ENCODE data around the gene NCAPG2.

NCAPG2 gene

DNA sequence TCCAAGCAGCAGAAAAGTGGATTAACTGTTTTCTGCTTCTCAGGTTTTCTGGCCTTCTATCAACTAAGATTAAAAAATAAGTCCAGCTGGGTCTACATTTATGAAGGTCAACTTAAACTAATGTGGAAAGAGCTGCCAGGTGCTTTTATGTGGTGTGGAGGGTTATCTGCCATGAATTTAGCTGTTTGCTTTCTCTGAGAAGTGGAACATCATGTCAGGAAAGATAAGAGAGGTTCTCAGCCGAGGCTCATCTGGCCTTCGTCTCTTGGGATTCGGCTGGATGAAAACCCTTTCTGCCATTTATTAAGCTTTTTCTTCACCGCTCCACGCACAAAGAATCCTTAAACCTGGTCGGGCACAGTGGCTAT lies 122.5 kb downstream of the NCAPG2 start:
- Histone ChIP-seq H3K4me1 (ENCODE audit: control insufficient read depth, insufficient read depth, low read length) (no peaks in the 10 kb centered on the region), H3K27ac (ENCODE audit: insufficient read depth, low read depth, low read length, poor library complexity, severe bottlenecking) (no peak overlapping the region), H3K4me3 (ENCODE audit: insufficient read depth, low read depth, low read length) (no peak overlapping the region), H3K36me3 (ENCODE audit: control insufficient read depth, insufficient read depth, low read length) (no peaks in the 10 kb centered on the region), H3K9me3 (ENCODE audit: control insufficient read depth, low read length) (peaks cover 7% of the 10 kb centered on the region), H3K27me3 (ENCODE audit: control insufficient read depth, insufficient read depth, low read length, poor library complexity, severe bottlenecking) (no peaks in the 10 kb centered on the region)
- WGBS, 2 experiments: 82 to 84% methylated on average over 6 of the region's 6 CpGs

DNA sequence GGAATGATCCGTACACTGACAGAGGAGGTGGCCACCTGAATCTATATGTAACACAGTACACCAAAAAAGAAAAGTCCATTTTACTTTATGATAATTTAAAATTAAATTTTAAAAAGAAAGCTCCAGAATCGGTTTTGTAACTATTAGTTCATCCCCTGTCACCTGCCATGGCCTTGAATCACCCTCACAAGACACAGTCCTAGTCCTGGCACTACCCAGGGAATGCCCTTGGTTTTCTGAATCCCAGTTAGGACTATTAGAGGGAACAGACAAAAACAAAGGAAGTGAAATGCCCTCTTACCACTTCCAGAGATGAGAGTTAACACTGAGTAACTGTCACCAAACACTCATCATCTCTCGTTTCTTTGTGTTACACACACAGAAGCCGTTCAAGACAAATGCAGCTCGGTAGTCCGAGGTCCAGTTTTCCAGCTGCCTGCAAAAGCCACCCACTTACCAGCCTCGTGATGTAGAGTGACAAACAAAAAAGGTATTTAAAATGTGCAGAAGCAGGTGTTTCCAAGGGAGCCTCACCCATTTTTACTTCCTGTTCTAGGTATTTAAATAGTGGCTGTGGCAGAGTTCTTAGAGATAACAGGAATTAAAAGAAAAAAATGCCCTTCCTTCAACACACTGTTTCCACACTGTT lies 123.0 kb downstream of the NCAPG2 start:
- H3K27ac ChIP-seq (ENCODE audit: insufficient read depth, low read depth, low read length, poor library complexity, severe bottlenecking): no peak overlapping the region
- WGBS, 2 experiments: 68 to 75% methylated on average over 5 to 7 of the region's 7 CpGs

More for the DNA sequence above, 123.0 kb downstream of the NCAPG2 start:
- Histone ChIP-seq H3K27me3 (ENCODE audit: control insufficient read depth, insufficient read depth, low read length, poor library complexity, severe bottlenecking) (no peaks in the 10 kb centered on the region), H3K36me3 (ENCODE audit: control insufficient read depth, insufficient read depth, low read length) (no peaks in the 10 kb centered on the region), H3K4me1 (ENCODE audit: control insufficient read depth, insufficient read depth, low read length) (no peaks in the 10 kb centered on the region), H3K9me3 (ENCODE audit: control insufficient read depth, low read length) (peaks cover 7% of the 10 kb centered on the region), H3K4me3 (ENCODE audit: insufficient read depth, low read depth, low read length) (no peak overlapping the region)
